HepG2 (cell line): ENCODE data around the gene RSAD1. TPM values are rescaled to one million over a fixed set of nuclear protein-coding genes. Genes with fewer than 3 reads are reported as not detected.

ENCODE experiments used
- ATAC-seq: fragments of 200-7000 bp; cut with Tn5 transposase; 3 replicates; pipeline ENCODE4 v1.9.1; 2020; ENCODE audit warnings: mild to moderate bottlenecking, moderate library complexity
- BruUV-seq: library from RNA; stranded (reverse); fragments of 400-500 nt; replicated peaks from 2 replicates; lab custom pipeline; 2021; lab: Mats Ljungman, UMichigan
- CTCF ChIA-PET: fragments of 300-600 bp; formaldehyde crosslinking; extraction: SDS; loops from one replicate; lab custom pipeline; 2021; ENCODE audit warnings: low total read pairs, inconsistent platforms, low intra/inter-chr PET ratio; lab: Yijun Ruan, JAX
- POLR2A ChIA-PET: fragments of 350-600 bp; sonication (Branson Sonifier 250); formaldehyde crosslinking; loops from one replicate; lab custom pipeline; 2020; ENCODE audit warnings: antibody characterized with exemption, inconsistent platforms; lab: Yijun Ruan, JAX
- DNase-seq: peaks from one replicate; pipeline ENCODE4 v3.0.0-alpha.2; 2015; ENCODE audit warnings: low spot score
- FAIRE-seq: peaks from 3 replicates; lab custom pipeline; 2011; peaks lifted over from hg19 to GRCh38; lab: Jason Lieb, UNC
- H2AFZ ChIP-seq: one replicate; pipeline ENCODE4 v1.6.1; 2011; ENCODE audit warnings: low read length, inconsistent platforms
- H3K27ac ChIP-seq: fragments of 300-600 bp; 3 replicates; pipeline ENCODE4 v1.8.0; 2011; ENCODE audit warnings: mixed run types, mild to moderate bottlenecking, mixed read lengths, low read length, inconsistent platforms; ENCODE audit not compliant: insufficient read depth; ENCODE audit errors: extremely low read length
- H3K27me3 ChIP-seq, 2 experiments: fragments of 200-600 bp in 1 of 2; 2 replicates in 1 of 2; 3 replicates in 1 of 2; pipeline versions ENCODE4 v1.6.0 to v1.8.0; 2011; ENCODE audit warnings: low read length in 2 of 2, mild to moderate bottlenecking in 2 of 2, moderate library complexity in 2 of 2, inconsistent platforms in 1 of 2; ENCODE audit not compliant: insufficient read depth in 2 of 2, control insufficient read depth in 1 of 2
- H3K36me3 ChIP-seq, 2 experiments: fragments of 200-600 bp in 1 of 2; replicated peaks in 1 of 2; 2 replicates in 1 of 2; 3 replicates in 1 of 2; pipeline versions ENCODE4 v1.5.1 to v1.8.0; 2011; ENCODE audit warnings: low read length in 2 of 2, inconsistent platforms in 1 of 2; ENCODE audit not compliant: insufficient read depth in 2 of 2, control insufficient read depth in 1 of 2
- H3K4me1 ChIP-seq: 2 replicates; pipeline ENCODE4 v1.5.1; 2012; ENCODE audit warnings: low read length, inconsistent platforms; ENCODE audit not compliant: insufficient read depth
- H3K4me2 ChIP-seq: 2 replicates; pipeline ENCODE4 v1.6.0; 2011; ENCODE audit warnings: low read depth, low read length, inconsistent platforms
- H3K4me3 ChIP-seq, 3 experiments: fragments of 200-600 bp in 1 of 3; sonication (generic), shearing (Covaris generic) in 1 of 3; replicated peaks in 1 of 3; 2 replicates each; pipeline ENCODE4 v1.5.1; 2011 to 2016; ENCODE audit warnings: low read length in 3 of 3, inconsistent platforms in 2 of 3, low read depth in 2 of 3, mild to moderate bottlenecking in 2 of 3, control low read depth in 1 of 3, mixed read lengths in 1 of 3; ENCODE audit not compliant: insufficient read depth in 1 of 3
- H3K79me2 ChIP-seq: one replicate; pipeline ENCODE4 v1.6.1; 2011; ENCODE audit warnings: low read length, inconsistent platforms; ENCODE audit not compliant: insufficient read depth
- H3K9ac ChIP-seq: 2 replicates; pipeline ENCODE4 v1.6.0; 2011; ENCODE audit warnings: mild to moderate bottlenecking, low read depth, low read length, inconsistent platforms; ENCODE audit not compliant: insufficient read depth
- H3K9me3 ChIP-seq: 2 replicates; pipeline ENCODE4 v1.5.1; 2012; ENCODE audit warnings: mild to moderate bottlenecking, low read length
- H4K20me1 ChIP-seq: 2 replicates; pipeline ENCODE4 v1.6.0; 2011; ENCODE audit warnings: inconsistent platforms, mild to moderate bottlenecking, low read length, moderate library complexity; ENCODE audit not compliant: insufficient read depth
- AGO2 ChIP-seq: fragments of 200-400 bp; formaldehyde crosslinking; optimal IDR thresholded peaks from 2 replicates; pipeline ENCODE3; 2017; ENCODE audit warnings: mild to moderate bottlenecking, low read depth, low read length, moderate library complexity
- GRHL1 ChIP-seq: sonication (generic); formaldehyde crosslinking; conservative IDR thresholded peaks from 2 replicates; pipeline ENCODE4 v1.8.0; 2022; ENCODE audit warnings: missing genetic modification reagents
- HHEX ChIP-seq: IDR thresholded peaks from 2 replicates; pipeline ENCODE4 v1.6.1; 2016; ENCODE audit warnings: control low read depth
- POGK ChIP-seq: sonication (generic); formaldehyde crosslinking; conservative IDR thresholded peaks from 2 replicates; pipeline ENCODE4 v1.8.0; 2022; ENCODE audit warnings: mild to moderate bottlenecking, moderate library complexity, missing genetic modification reagents
- ZFP91 ChIP-seq: sonication (generic); formaldehyde crosslinking; IDR thresholded peaks from 2 replicates; pipeline ENCODE4 v1.9.0; 2022; ENCODE audit warnings: missing genetic modification reagents, mild to moderate bottlenecking, borderline replicate concordance
- WGBS: methylation state at CpG from one replicate; pipeline ENCODE4 v1.1.6; 2017; ENCODE audit warnings: low lambda C conversion rate; 5-methylcytosine and 5-hydroxymethylcytosine counted together
- in situ Hi-C: cut with HindIII; loops from 2 replicates; pipeline ENCODE4 v1.10.0; 2017; ENCODE audit warnings: low pct_unique_long_range_greater_than_20kb; ENCODE audit not compliant: extremely low pct_ligation_motif_present
- intact Hi-C: fragments of 100-400 bp; cut with micrococcal nuclease; formaldehyde crosslinking; loops from one replicate; pipeline ENCODE4 v1.10.0; 2022; ENCODE audit not compliant: unreplicated experiment
- polyA plus RNA-seq, 8 experiments: library from polyadenylated mRNA; depleted of rRNA in 3 of 8; stranded (reverse) in 7 of 8; unstranded in 1 of 8; fragments of >200 nt; fragmentation: Illumina TruSeq in 4 of 8; extraction: Trizol in 4 of 8; gene quantifications; 2 replicates each; pipeline versions ENCODE4 v1.2.1 to v1.2.3, GENCODE V29; 2011 to 2016; ENCODE audit warnings: low read depth in 4 of 8, missing spikeins in 1 of 8, mixed read lengths in 1 of 8; ENCODE audit not compliant: insufficient read depth in 1 of 8
- total RNA-seq, 5 experiments: library from RNA; depleted of rRNA; stranded (reverse); fragments of >200 nt; fragmentation: Illumina TruSeq; extraction: Trizol; gene quantifications; 2 replicates each; pipeline ENCODE4 v1.2.3, GENCODE V29; 2016; ENCODE audit warnings: low read depth in 1 of 5

Gene RSAD1
- total and polyA plus RNA-seq, 2 of the 13 experiments (the other 11 are each of a cell fraction or from before 2014, with no cell fraction given): 22.7 to 27.7 TPM

- no peak within 1 kb of the TSS for H2AFZ ChIP-seq
- FAIRE-seq (no peak), ATAC-seq (no peak), DNase-seq (no peak)
- ChIA-PET CTCF (no interaction called here), POLR2A (interaction anchor here (1.3 kb wide), 1 partner anchor 10 kb away, joined by 6 read pairs; no protein-coding TSS in a partner anchor)
- 0 out of 2 replicates have a peak, but pooled peaks have one; percentile 39 for TF ChIP-seq ZFP91 (CRISPR knock-in tag)
- no peak for TF ChIP-seq HHEX
- peak; percentile 64 for TF ChIP-seq AGO2
- no peak for TF ChIP-seq POGK (CRISPR knock-in tag)
- TF ChIP-seq GRHL1 (CRISPR knock-in tag): no peak
- H3K4me1 ChIP-seq: no peaks in the 10 kb centered on the region
- WGBS: 97% methylated on average over 70 of the region's 71 CpGs
- H3K36me3 ChIP-seq: peaks cover 16 to 17% of the 10 kb centered on the region in 2 experiments; a peak in 4 of 5 replicates
- no peaks in the 10 kb centered on the region for H4K20me1 ChIP-seq
- no peak within 1 kb of the TSS for H3K9ac ChIP-seq
- in situ Hi-C loops (no loop called here), intact Hi-C loops (no loop called here)
- H3K27ac ChIP-seq: no peak within 1 kb of the TSS
- H3K4me2 ChIP-seq: no peak within 1 kb of the TSS
- no peak within 1 kb of the TSS for H3K4me3 ChIP-seq
- H3K79me2 ChIP-seq: no peaks in the 10 kb centered on the region
- no peaks in the 10 kb centered on the region for H3K9me3 ChIP-seq
- no peaks in the 10 kb centered on the region for H3K27me3 ChIP-seq
- BruUV-seq: no TSS peak
Observed at GRCh38 chr17:50468304-50469207, 10.1 kb upstream of the RSAD1 start, which contains the start of gene CHAD. Gene CHAD, minus strand, starts transcription at chr17:50468880. Its CDS starts 67 bp downstream, at chr17:50468813.
